H1 (cell line): ENCODE measurements around the gene PANX2.
A peak's percentile ranks its signal among the peaks of the same experiment; 100 is the strongest.

ENCODE experiments used
- KDM1A ChIP-seq: fragments of 200-600, 300-600 bp; sonication (generic); IDR thresholded peaks from 2 replicates; pipeline ENCODE4 v1.7.1; 2016; ENCODE audit warnings: mild to moderate bottlenecking, low read length, borderline replicate concordance
- PHF8 ChIP-seq: fragments of 200-600 bp; sonication (generic); conservative IDR thresholded peaks from 2 replicates; pipeline ENCODE4 v1.7.1; 2012; ENCODE audit warnings: low read depth, mild to moderate bottlenecking, inconsistent platforms, low read length, moderate library complexity
- YY1 ChIP-seq: IDR thresholded peaks from 2 replicates; pipeline ENCODE4 v1.6.1; 2011; ENCODE audit warnings: low read depth, mild to moderate bottlenecking, low read length
- TF ChIP-seq, protein P1 (sequence below), 3 experiments: IDR thresholded peaks; 1 replicate in 2 of 3; 2 replicates in 1 of 3; pipeline versions ENCODE4 v1.5.1 to v1.6.1; 2011; ENCODE audit warnings: low read length in 3 of 3, mild to moderate bottlenecking in 3 of 3, inconsistent platforms in 2 of 3, low read depth in 1 of 3, moderate library complexity in 1 of 3; ENCODE audit not compliant: insufficient read depth in 1 of 3; ENCODE audit errors: control extremely low read depth in 1 of 3

- TF ChIP-seq PHF8 (no peak), KDM1A (no peak), YY1 (no peak)
- TF ChIP-seq, protein P1, sequence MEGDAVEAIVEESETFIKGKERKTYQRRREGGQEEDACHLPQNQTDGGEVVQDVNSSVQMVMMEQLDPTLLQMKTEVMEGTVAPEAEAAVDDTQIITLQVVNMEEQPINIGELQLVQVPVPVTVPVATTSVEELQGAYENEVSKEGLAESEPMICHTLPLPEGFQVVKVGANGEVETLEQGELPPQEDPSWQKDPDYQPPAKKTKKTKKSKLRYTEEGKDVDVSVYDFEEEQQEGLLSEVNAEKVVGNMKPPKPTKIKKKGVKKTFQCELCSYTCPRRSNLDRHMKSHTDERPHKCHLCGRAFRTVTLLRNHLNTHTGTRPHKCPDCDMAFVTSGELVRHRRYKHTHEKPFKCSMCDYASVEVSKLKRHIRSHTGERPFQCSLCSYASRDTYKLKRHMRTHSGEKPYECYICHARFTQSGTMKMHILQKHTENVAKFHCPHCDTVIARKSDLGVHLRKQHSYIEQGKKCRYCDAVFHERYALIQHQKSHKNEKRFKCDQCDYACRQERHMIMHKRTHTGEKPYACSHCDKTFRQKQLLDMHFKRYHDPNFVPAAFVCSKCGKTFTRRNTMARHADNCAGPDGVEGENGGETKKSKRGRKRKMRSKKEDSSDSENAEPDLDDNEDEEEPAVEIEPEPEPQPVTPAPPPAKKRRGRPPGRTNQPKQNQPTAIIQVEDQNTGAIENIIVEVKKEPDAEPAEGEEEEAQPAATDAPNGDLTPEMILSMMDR (IDR thresholded peaks at IDR 0.05; ENCODE audit: control extremely low read depth in 1 of 3, insufficient read depth in 1 of 3, low read depth in 1 of 3, low read length in 3 of 3): peak; percentile 42 to 50 (median 42)
These were observed 51.1 kb downstream of the PANX2 start for GRCh38 chr22:50221410-50222300.
